Choroid plexus epithelial cell (primary cell): ENCODE results near the gene RNF126.

Experiments
- DNase-seq: peaks from one replicate; pipeline ENCODE4 v3.0.0-alpha.2; 2010; ENCODE audit warnings: low read depth
- H3K4me3 ChIP-seq: 2 replicates; pipeline ENCODE4 v1.5.1; 2011; ENCODE audit warnings: low read depth, mild to moderate bottlenecking, control low read depth, low read length, moderate library complexity
- CTCF ChIP-seq: conservative IDR thresholded peaks from 2 replicates; pipeline ENCODE4 v1.5.1; 2011; ENCODE audit warnings: low read depth, mild to moderate bottlenecking, control low read depth, inconsistent platforms, low read length, moderate library complexity

The RNF126 gene

DNA sequence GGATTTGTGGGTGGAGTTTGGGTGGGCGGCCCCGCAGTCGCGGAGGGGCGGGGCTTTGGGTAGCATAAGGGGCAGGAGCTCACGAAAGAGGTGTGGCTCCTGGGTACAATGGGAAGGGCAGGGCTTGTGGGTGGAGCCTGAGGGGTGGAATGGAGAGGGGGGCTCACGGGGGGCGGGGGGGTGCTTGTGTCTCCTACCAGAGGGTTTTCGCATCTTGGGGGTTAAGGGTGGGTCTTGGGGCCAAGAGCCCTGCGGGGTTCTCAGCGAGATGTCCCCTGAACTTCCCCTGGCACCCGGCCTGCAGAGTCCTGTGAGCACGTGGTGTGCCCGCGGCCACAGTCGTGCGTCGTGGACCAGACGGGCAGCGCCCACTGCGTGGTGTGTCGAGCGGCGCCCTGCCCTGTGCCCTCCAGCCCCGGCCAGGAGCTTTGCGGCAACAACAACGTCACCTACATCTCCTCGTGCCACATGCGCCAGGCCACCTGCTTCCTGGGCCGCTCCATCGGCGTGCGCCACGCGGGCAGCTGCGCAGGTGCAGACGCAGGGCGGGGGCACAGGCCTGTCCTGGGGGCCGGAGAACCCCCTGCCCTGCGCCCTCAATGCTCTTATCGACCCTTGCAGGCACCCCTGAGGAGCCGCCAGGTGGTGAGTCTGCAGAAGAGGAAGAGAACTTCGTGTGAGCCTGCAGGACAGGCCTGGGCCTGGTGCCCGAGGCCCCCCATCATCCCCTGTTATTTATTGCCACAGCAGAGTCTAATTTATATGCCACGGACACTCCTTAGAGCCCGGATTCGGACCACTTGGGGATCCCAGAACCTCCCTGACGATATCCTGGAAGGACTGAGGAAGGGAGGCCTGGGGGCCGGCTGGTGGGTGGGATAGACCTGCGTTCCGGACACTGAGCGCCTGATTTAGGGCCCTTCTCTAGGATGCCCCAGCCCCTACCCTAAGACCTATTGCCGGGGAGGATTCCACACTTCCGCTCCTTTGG lies 18.3 kb upstream of the RNF126 start:
- TF ChIP-seq CTCF = no peak
- DNase-seq = peak; percentile 98
- H3K4me3 ChIP-seq = peak overlapping the region; percentile 62

DNA sequence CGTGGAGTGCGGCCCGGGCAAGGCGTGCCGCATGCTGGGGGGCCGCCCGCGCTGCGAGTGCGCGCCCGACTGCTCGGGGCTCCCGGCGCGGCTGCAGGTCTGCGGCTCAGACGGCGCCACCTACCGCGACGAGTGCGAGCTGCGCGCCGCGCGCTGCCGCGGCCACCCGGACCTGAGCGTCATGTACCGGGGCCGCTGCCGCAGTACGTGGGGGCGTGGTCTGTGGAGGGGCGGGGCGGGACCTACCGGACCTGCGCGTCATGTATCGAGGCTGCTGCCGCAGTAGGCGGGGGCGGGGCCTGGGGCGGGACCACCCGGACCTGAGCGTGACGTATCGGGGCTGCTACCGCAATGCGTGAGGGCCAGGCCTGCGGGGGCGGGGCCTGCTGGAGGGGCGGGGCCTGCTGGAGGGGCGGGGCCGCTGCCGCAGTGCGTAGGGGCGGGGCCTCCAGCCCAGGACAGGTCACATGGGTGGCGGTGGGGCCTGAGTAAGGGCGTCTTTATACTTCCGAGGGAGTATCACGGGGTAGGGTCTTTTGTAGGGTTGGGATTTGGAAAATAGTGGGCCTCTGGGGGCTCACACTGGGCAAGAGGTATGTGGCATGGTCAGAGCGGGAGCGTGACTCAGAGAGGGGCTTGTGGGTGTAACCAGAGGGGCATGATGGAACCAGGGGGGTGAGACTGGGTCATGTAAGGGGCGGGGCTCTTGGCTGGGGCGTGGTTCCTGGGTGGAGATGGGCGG lies 17.4 kb upstream of the RNF126 start:
- peak overlapping the region; percentile 67 for H3K4me3 ChIP-seq
- peak; percentile 23 for TF ChIP-seq CTCF

DNA sequence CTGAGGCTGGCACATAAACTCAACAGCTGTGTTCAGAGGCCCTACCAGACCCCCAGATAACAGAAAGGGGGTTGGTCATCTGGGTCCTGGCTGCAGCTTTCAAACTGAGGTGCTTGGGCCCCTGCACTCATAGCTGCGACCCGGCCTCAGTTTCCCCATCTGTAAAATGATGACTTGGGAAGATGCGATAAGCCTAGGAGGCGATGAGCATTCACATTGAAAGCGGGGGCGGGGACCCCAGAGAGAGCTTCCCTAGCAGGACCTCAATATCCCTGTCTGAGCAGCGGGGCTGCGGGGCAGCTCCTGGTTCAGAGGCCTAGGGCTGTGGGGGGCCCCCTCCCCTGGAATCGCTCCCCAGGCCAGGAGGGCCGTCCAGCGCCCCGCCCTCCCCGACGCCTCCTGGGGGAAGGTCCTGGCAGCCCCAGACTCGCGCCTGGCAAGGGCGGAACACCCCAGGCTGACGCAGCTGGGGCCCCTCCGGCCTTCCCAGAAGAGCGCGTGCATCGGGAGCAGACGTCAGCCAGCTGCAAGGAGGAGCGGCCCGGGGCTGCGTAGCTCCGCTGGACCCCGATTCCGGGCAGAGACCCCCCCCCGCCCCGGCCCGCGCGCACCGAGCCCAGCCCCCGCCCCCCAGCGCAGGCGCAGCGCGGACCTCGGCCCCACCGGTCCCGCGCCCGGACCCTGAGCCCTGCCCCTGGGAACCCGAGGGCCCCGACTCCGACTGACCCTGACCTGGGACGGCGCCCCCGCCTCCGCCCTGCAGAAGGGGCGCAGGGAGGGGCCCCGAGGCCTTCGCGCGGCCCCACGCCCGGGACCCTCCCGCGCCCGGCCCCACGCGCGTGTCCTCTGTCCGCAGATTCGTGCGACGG lies 16.6 kb upstream of the RNF126 start:
- TF ChIP-seq CTCF = no peak
- peak; percentile 90 for DNase-seq
- peak overlapping the region; percentile 67 for H3K4me3 ChIP-seq

More for the DNA sequence above, 17.4 kb upstream of the RNF126 start:
- peak; percentile 99 for DNase-seq

DNA sequence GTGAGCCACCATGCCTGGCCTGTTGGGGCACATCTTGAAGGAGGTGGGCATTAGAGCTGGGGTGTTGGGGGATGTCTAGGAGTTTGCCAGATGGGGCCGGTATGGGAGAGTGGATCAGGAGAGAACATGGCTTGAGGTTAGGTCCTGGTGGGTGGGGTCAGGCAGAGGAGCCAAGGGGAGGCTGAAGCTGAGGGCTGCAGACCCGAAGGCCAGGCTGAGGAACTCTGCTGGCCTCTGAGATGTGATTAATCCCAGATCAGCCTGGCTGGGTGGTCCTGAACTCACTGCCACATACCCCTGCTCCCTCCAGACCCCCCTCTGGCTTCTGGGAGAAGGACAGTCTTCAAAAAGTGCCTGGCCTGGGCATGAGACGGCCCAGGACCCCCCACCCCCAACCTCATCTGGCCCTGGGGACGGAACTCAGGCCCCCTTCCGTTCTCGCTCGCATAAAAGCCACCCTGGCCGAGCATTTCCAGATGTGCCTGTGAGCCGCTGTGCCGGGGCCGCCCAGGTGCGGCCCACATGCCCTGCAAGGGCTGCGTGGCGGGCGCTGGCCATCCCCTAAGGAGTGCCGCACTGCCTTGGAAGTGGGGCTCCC lies 15.9 kb upstream of the RNF126 start:
- H3K4me3 ChIP-seq = peak overlapping the region; percentile 67
- no peak for DNase-seq
- no peak for TF ChIP-seq CTCF

- DNase-seq = peak; percentile 54
- TF ChIP-seq CTCF = no peak
- peak overlapping the region; percentile 74 for H3K4me3 ChIP-seq
Observed at GRCh38 chr19:677601-678436, 14.8 kb upstream of the RNF126 start.
